ENCODE data around the gene MEF2B. TPM values are rescaled to one million over a fixed set of nuclear protein-coding genes. Genes with fewer than 3 reads are reported as not detected.

Gene MEF2B
- total RNA-seq, 1 experiment from 2014 or later: 1.3 TPM

DNA sequence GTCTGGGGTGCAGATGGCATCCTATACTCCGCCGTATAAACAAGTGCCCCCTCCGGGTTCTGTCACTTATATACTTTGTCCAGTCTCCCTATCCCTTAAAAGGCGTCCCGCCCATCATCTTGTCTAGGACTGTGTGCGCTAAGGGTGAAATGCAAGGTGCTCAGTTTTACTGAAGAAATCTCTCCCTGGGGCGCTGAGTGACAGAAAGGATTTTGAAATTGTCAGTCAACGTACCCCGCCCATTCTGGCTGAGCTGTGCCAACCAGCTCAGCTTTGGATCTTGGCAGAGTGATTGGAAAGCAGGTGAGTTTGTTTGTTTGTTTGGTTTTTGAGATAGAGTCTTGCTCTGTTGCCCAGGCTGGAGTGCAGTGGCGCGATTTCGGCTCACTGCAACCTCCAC is 27.7 kb downstream of the MEF2B start:
- Mint-ChIP-seq H3K4me1 (peaks cover 4% of the 10 kb centered on the region in 2 experiments), H3K36me3 (ENCODE audit: insufficient read depth in 1 of 3, low read depth in 3 of 3) (no peaks in the 10 kb centered on the region; a peak in 1 of 7 replicates), H3K9me3 (no peaks in the 10 kb centered on the region; a peak in 2 of 5 replicates), H3K27ac (no peak overlapping the region), H3K4me3 (no peak overlapping the region), H3K27me3 (ENCODE audit: low read depth) (peaks cover 41% of the 10 kb centered on the region)
- H3T11ph ChIP-seq (ENCODE audit: low read length): no peak overlapping the region
- H3K27ac ChIP-seq (ENCODE audit: insufficient read length, low read depth, low read length): no peak overlapping the region
- H2AFZ ChIP-seq (ENCODE audit: low read length): no peak overlapping the region
- H3K79me2 ChIP-seq (ENCODE audit: insufficient read depth, low read length): no peaks in the 10 kb centered on the region
- H3K23ac ChIP-seq (ENCODE audit: insufficient read length, low read depth, low read length): no peak overlapping the region
- no peak overlapping the region for H3K56ac ChIP-seq (ENCODE audit: insufficient read length, low read depth, low read length)
- H2BK20ac ChIP-seq (ENCODE audit: low read depth, low read length, poor library complexity, severe bottlenecking): no peak overlapping the region
- H3K9me3 ChIP-seq (ENCODE audit: control insufficient read depth, low read depth, low read length): no peaks in the 10 kb centered on the region
- H3K4me2 ChIP-seq (ENCODE audit: insufficient read depth, insufficient read length, low read length): no peak overlapping the region
- no peaks in the 10 kb centered on the region for H3K79me1 ChIP-seq (ENCODE audit: insufficient read depth, low read depth, low read length, poor library complexity, severe bottlenecking)
- no peak overlapping the region for H3K14ac ChIP-seq (ENCODE audit: insufficient read depth, low read length)
- no peak overlapping the region for H2BK5ac ChIP-seq (ENCODE audit: insufficient read length, low read length)
- no CpG with 5 or more reads among the region's 12 CpGs for WGBS (ENCODE audit: extremely low coverage, insufficient read length, low lambda C conversion rate)
- no peaks in the 10 kb centered on the region; the same call in 1 of the 2 replicates for H3K27me3 ChIP-seq (ENCODE audit: insufficient read depth, low read length)
- peaks cover 6% of the 10 kb centered on the region for H3K23me2 ChIP-seq (ENCODE audit: insufficient read length, low read depth, low read length, poor library complexity, severe bottlenecking)
- no peak overlapping the region for H2BK15ac ChIP-seq (ENCODE audit: low read depth, low read length)
- no peaks in the 10 kb centered on the region for H4K20me1 ChIP-seq (ENCODE audit: control insufficient read depth, insufficient read depth, insufficient read length)
- H2AK5ac ChIP-seq (ENCODE audit: insufficient read length, low read length): no peak overlapping the region
- no peak overlapping the region for H2BK12ac ChIP-seq (ENCODE audit: insufficient read length, low read depth, low read length)
- no peak overlapping the region for H2BK120ac ChIP-seq (ENCODE audit: low read depth, low read length, poor library complexity, severe bottlenecking)
- H3K4ac ChIP-seq (ENCODE audit: low read depth, low read length): no peak overlapping the region
- TF ChIP-seq, protein P1, sequence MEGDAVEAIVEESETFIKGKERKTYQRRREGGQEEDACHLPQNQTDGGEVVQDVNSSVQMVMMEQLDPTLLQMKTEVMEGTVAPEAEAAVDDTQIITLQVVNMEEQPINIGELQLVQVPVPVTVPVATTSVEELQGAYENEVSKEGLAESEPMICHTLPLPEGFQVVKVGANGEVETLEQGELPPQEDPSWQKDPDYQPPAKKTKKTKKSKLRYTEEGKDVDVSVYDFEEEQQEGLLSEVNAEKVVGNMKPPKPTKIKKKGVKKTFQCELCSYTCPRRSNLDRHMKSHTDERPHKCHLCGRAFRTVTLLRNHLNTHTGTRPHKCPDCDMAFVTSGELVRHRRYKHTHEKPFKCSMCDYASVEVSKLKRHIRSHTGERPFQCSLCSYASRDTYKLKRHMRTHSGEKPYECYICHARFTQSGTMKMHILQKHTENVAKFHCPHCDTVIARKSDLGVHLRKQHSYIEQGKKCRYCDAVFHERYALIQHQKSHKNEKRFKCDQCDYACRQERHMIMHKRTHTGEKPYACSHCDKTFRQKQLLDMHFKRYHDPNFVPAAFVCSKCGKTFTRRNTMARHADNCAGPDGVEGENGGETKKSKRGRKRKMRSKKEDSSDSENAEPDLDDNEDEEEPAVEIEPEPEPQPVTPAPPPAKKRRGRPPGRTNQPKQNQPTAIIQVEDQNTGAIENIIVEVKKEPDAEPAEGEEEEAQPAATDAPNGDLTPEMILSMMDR (conservative IDR thresholded peaks at IDR 0.05): no peak
- DNase-seq: no peak
- H3K18ac ChIP-seq (ENCODE audit: insufficient read length, low read depth, low read length): no peak overlapping the region
- no peak overlapping the region for H4K91ac ChIP-seq (ENCODE audit: insufficient read length, low read depth, low read length)
- H4K5ac ChIP-seq (ENCODE audit: insufficient read length, low read depth, low read length): no peak overlapping the region
- no peak overlapping the region for H3K9ac ChIP-seq (ENCODE audit: extremely low read depth, insufficient read length, low read length)
- no peaks in the 10 kb centered on the region for H3K4me1 ChIP-seq (ENCODE audit: insufficient read depth, low read length)
- H4K8ac ChIP-seq (replicated peaks; ENCODE audit: insufficient read length, low read depth, low read length): no peak overlapping the region

Data from H9 (cell line).